Colonic mucosa (tissue), 4 donors: ENCODE results near the gene TMEM132D. TPM values are rescaled to one million over a fixed set of nuclear protein-coding genes. Genes with fewer than 3 reads are reported as not detected.

ENCODE experiments used
- DNase-seq: peaks from one replicate; pipeline ENCODE4 v3.0.0-alpha.2; 2020
- H3K27ac ChIP-seq: fragments of 200-600 bp; one replicate; pipeline ENCODE4 v1.8.0; 2021
- H3K27me3 ChIP-seq: fragments of 200-600 bp; one replicate; pipeline ENCODE4 v1.8.0; 2021
- H3K36me3 ChIP-seq: fragments of 200-600 bp; one replicate; pipeline ENCODE4 v1.8.0; 2021
- H3K4me1 ChIP-seq: fragments of 200-600 bp; one replicate; pipeline ENCODE4 v1.8.0; 2021; ENCODE audit warnings: mild to moderate bottlenecking
- H3K4me3 ChIP-seq: fragments of 200-600 bp; one replicate; pipeline ENCODE4 v1.8.0; 2021
- H3K9ac ChIP-seq, 2 donors: one replicate each; pipeline ENCODE4 v1.7.0; 2013; ENCODE audit warnings: control low read depth in 2 of 2, low read depth in 2 of 2, low read length in 2 of 2
- H3K9me3 ChIP-seq: fragments of 200-600 bp; one replicate; pipeline ENCODE4 v1.8.0; 2021
- CTCF ChIP-seq: fragments of 200-600 bp; IDR thresholded peaks from one replicate; pipeline ENCODE4 v1.8.0; 2022; ENCODE audit warnings: antibody characterized with exemption, mild to moderate bottlenecking
- intact Hi-C: fragments of 100-400 bp; cut with DNase I; formaldehyde crosslinking; loops from one replicate; pipeline ENCODE4 v1.14.1; 2022
- total RNA-seq, 2 donors: library from RNA; stranded (reverse); fragmentation: NEBNext Ultra II Directional in 1 of 2; extraction: Animal tissue kit (Norgen Biotek cat#: 25700) in 1 of 2; gene quantifications; one replicate each; pipeline ENCODE4 v1.2.1, GENCODE V29; 2021
- donor health status: healthy.
- donor health status: DM: no; HTN: no; CAD: no.
- donor health status: DM: no; HTN: no; CAD: no.

The TMEM132D gene
- total RNA-seq, 2 donors from 2014 or later: 0.17 to 0.32 TPM

- Histone ChIP-seq H3K9ac (no peak overlapping the region), H3K4me1 (no peaks in the 10 kb centered on the region), H3K4me3 (no peak overlapping the region), H3K27me3 (no peaks in the 10 kb centered on the region), H3K27ac (no peak overlapping the region), H3K9me3 (no peaks in the 10 kb centered on the region), H3K36me3 (no peaks in the 10 kb centered on the region)
- intact Hi-C loops: no loop called here
- no peak for DNase-seq
- no peak for TF ChIP-seq CTCF
These were observed 238.4 kb downstream of the TMEM132D start for GRCh38 chr12:129665414-129665813.

GRCh38 chr12:129662234-129662633 lies 241.6 kb downstream of the TMEM132D start:
- no peaks in the 10 kb centered on the region for H3K36me3 ChIP-seq
- H3K9me3 ChIP-seq: no peaks in the 10 kb centered on the region
- no peak for DNase-seq
- intact Hi-C loops: no loop called here
- H3K27ac ChIP-seq: no peak overlapping the region
- no peak overlapping the region for H3K4me3 ChIP-seq
- no peaks in the 10 kb centered on the region for H3K27me3 ChIP-seq
- H3K9ac ChIP-seq: no peak overlapping the region
- TF ChIP-seq CTCF: no peak
- H3K4me1 ChIP-seq: no peaks in the 10 kb centered on the region

GRCh38 chr12:129660946-129661345 lies 242.9 kb downstream of the TMEM132D start:
- no peaks in the 10 kb centered on the region for H3K27me3 ChIP-seq
- H3K36me3 ChIP-seq: no peaks in the 10 kb centered on the region
- no peaks in the 10 kb centered on the region for H3K4me1 ChIP-seq
- H3K9me3 ChIP-seq: no peaks in the 10 kb centered on the region
- no peak overlapping the region for H3K9ac ChIP-seq
- TF ChIP-seq CTCF: no peak
- no peak overlapping the region for H3K27ac ChIP-seq
- DNase-seq: no peak
- H3K4me3 ChIP-seq: no peak overlapping the region
- intact Hi-C loops: no loop called here

- H3K4me3 ChIP-seq: no peak overlapping the region
- no peaks in the 10 kb centered on the region for H3K4me1 ChIP-seq
- no peak for TF ChIP-seq CTCF
- H3K27ac ChIP-seq: no peak overlapping the region
- no peak overlapping the region for H3K9ac ChIP-seq
- no peak for DNase-seq
- H3K36me3 ChIP-seq: no peaks in the 10 kb centered on the region
- no peaks in the 10 kb centered on the region for H3K27me3 ChIP-seq
- intact Hi-C loops: no loop called here
- no peaks in the 10 kb centered on the region for H3K9me3 ChIP-seq
These were observed 243.7 kb downstream of the TMEM132D start for GRCh38 chr12:129659961-129660622.

GRCh38 chr12:129657179-129657578 lies 246.6 kb downstream of the TMEM132D start:
- no peak for TF ChIP-seq CTCF
- DNase-seq: no peak
- Histone ChIP-seq H3K36me3 (no peaks in the 10 kb centered on the region), H3K27ac (no peak overlapping the region), H3K4me3 (no peak overlapping the region), H3K9me3 (no peaks in the 10 kb centered on the region), H3K4me1 (no peaks in the 10 kb centered on the region), H3K27me3 (no peaks in the 10 kb centered on the region), H3K9ac (no peak overlapping the region)
- intact Hi-C loops: no loop called here
